Hematopoietic multipotent progenitor cell treated with erythropoietin and hydrocortisone succinate and interleukin-3 and kit ligand, for 8 days (in vitro differentiated cells): ENCODE data around the gene NDST1.

Experiments used
- DNase-seq: peaks from one replicate; pipeline ENCODE4 v3.0.0-alpha.2; 2015

NDST1 gene

DNA sequence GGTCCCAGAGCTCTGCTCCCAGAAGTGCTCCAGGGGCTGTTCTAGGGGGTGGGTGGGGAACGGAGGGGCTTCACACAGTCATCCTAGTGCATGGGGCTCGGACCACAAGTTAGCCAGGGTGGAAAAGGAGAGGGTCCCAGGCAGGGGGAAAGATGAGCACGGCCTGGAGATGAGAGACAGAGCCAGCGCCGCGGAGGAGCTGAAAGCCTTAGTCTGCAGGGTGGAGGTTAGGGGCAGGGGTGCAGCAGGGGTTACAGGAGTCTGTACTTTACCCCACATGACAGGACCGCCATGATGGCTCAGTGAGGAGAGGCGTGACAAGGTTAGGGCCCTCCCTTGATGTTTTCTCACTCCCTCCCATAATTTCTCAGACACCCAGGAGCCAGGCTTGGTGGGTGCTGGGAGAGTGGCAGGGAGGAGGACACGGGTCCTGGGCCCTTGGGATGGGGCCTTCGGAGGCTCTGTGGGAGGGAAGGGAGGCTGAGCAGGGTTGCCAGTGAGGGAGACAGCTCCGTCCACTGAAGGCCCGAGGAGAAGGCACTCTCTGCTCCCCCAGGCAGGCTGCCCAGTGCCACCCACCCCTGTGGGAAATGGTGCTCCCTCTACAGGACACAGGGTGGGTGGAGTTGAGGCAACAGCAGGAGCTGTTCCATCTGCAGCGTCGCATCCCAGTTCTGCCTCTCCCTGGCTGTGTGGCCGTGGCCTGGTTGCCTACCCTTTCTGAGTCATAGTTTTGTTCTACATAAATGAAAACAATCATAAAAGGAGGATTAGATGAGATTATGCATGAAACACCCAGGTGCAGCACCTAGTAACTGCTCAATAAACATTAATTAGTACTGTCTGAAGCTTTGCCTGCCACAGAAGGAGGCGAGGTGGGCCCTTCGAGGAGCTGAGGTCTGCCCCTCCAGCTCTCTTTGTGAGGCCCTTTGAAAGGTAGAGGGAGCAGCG is 66.2 kb downstream of the NDST1 start:
- DNase-seq: no peak

GRCh38 chr5:150574818-150575547 is 67.1 kb downstream of the NDST1 start:
- no peak for DNase-seq

- DNase-seq: no peak
Observed at GRCh38 chr5:150575745-150576448, 68.0 kb downstream of the NDST1 start.

DNA sequence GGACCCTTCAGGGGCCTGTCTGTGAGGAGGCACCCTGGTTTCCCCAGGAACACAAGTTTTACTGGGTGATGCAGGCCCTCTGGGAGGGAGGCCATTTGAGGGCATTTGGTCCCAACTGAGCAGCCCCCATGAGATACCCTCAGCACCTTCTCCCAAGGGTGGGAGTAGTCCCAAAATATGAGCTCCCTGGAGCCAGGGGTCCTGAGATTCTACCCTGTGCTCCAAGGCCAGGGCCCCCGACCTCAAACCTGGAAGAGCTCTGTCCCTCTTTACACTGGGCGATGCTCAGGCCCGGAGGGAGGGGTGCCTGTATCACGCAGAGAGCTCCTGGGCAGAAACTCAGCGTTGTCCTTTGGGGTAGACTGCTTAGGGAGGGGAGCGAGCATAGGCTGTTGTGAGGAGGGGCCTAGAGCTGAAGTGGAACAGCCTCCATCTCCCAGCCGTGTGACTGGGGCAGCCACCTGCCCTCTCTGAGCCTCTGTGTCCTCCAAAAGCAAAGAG is 68.6 kb downstream of the NDST1 start:
- DNase-seq: no peak

DNA sequence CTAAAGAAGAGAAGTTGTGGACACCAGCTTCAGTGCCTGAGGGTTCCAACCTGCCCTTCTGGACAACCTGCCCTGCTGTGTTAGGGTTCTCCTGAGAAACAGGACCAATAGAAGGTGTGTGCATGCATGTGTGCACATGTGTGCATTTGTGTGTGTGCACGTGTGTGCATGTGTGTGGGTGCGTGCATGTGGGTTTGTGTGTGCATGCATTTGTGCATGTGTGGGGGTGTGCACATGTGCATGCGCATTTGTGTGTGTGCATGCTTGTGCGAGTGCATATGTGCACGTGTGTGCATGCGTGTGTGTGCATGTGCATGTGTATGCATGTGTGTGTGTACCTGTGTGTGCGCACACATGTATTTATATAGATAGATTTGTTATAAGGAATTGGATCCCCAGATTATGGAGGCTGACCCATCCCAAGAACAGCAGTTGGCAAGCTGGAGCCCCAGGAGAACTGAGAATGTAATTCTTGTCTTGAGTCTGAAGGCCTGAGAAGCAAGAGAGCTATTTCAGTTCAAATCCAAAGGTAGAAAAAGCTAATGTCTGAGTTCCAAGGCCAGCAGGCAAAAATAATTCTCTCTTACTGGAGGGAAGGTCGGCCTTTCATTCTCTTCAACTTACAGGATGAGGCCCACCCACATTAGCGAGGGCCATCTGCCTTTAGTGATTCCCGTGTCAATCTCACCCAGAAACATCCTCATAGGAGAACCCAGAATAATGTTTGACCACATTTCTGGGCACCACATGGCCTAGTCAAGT is 69.6 kb downstream of the NDST1 start:
- no peak for DNase-seq

GRCh38 chr5:150578781-150579461 is 71.0 kb downstream of the NDST1 start:
- no peak for DNase-seq

GRCh38 chr5:150579462-150580400 is 71.8 kb downstream of the NDST1 start:
- DNase-seq: no peak

GRCh38 chr5:150580917-150581316 is 73.0 kb downstream of the NDST1 start:
- DNase-seq: no peak

GRCh38 chr5:150582241-150583109 is 74.5 kb downstream of the NDST1 start:
- DNase-seq: no peak

- no peak for DNase-seq
Observed at GRCh38 chr5:150583541-150584225, 75.8 kb downstream of the NDST1 start.

DNA sequence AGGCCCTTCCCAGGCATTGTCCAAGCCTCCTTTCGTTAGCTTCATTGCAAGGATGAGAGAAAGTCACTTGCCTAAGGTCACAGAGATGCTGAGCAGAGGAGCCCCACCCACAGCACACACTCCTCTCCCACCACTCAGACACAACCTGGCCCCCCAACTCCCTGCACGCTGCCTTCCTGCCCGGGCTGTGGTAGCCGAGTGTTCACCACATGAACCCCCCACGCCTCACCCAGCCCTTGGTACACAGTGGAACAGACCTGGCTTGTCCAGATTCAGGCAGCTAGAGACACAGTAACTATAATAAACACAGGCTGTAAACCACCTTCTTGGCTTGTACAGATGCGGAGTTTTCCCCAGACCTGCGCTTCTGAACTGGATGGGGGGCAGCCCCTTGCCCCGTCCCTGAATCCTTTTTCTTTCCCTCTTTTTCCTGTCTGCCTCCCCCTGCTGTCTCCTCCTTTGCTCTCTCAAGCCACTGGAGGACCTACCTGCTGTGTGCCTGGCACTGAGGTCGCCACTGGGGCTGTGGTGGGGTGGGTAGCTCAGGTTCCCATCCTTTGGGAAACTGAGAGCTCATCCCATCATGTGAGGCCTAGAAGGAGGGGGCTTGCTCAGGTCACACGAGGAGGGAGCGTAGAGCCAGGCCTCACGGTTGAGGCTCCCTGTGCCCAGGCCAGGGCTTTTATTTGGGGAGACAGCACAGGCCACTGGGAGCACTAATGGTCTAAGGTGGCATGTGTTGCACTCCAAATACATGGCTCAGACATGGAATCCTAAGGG is 76.8 kb downstream of the NDST1 start:
- no peak for DNase-seq

GRCh38 chr5:150585781-150586341 is 77.9 kb downstream of the NDST1 start:
- DNase-seq: no peak

DNA sequence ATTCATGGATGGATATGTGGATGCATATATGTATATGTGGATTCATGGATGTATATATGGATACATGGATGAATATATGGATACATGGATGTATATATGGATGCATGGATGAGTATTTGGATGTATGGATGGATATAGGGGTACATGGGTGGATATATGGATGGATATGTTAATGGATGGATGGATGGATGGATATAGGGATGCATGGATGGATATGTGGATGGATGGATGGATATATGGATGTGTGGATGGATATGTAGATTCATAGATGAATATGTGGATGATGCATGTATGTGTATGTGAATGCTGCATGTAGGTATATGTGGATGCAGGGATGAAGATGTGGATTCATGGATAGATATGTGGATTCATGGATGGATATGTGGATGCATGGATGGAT is 79.1 kb downstream of the NDST1 start:
- DNase-seq: no peak

DNA sequence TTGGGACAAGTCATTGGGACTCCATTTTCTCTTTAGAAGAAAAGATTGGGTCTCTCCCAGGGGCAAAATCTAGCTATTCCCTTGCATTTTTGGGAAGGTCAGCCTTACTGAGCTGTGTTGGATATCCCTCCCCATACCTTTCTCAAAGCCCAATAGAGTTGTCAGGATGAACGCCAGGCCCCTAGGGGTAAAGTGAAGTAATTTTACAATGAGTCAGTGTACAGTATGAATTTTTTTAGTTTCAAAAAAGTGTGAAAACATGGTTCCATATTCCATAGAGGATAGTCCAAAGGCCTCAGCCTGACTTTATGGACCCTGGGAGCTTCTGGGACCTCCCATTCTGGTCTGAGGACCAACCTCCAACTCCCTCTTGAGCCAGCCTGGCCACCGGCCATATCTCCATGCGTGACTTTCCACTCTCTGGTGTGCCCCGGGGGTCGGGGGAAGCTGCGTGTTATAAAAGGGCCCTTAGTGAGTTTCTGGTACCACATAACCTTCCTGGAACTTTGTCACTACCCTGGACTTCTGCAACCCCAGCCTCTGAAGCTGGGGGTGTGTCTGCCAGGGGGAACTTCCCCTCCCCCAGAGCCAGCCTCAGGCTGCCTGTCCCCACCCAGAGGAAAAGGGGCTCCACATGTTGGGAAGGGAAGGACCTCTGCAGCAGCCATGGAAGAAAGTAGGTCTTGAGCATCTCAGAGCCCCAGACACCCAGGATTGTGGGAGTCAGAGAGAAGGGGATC is 80.1 kb downstream of the NDST1 start:
- no peak for DNase-seq

DNA sequence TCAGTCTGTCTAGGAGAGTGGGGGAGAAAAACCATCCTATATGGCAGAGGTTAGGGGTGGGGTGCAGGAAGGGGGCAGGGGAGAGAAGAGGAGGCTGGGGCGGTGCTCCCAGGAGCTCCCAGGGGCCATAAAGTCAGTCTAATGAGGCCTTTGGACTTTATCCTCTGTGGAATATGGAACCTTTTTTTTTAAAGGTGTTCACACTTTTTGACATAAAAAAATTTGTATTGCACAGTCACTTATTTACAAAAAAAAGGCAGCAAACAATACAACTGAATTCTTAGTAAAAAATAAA is 80.6 kb downstream of the NDST1 start:
- no peak for DNase-seq

GRCh38 chr5:150589862-150590601 is 82.1 kb downstream of the NDST1 start:
- DNase-seq: no peak
